ENCODE measurements around the gene SLC25A51.

The SLC25A51 gene

DNA sequence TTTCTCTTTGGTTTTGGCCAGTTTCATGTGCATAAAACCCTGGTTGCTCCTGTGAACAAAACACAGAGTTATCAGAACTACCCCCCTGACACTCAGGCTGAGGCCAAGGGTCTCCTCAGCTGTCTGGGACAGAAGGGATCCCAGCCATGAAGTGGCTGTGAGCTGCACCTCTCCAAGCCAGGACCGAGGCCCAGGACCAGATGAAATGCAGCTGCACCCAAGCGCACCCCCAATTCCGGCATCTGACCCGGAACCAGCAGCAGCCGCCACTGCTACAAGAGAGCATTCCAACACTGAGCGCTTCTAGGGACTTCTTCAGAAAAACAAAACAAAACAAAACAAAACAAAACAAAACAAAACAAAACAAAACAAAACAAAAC, 16.0 kb upstream of the SLC25A51 start:
- DNase-seq (ENCODE audit: low read depth, low spot score): no peak

DNA sequence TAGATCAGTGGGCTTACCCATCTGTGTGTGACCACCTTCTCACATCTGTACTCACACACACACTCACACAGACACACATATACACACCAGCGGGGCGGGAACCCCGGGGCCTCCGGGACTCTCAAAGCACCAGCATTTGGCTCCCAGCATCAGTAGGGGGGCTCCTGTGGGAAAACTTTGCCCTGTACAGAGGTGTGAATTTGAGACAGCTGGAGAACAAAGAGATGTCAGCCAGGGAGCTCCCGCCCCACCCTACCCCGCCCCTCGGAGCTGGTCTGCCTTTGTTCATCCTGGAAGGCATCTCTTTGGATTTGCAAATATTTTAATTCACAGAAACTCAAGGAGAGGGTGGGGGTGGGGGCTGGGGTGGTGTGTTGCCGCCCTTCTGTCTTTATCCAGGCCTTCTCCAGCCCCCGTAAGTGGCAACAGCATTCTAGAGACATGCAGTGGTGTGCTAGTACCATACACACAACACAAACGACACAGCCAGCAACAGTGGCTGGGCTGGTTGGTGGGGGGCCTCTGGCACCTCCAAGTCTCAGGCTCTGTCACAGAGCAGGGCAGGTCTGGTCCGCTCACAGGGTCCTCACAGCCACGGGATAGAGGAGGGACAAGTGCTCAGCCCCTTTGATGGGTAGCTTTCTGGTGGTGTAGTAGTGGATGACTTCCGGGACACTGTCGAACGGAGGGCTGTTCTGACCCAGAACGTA, 15.5 kb upstream of the SLC25A51 start:
- no peak for DNase-seq (ENCODE audit: low read depth, low spot score)
- no peak overlapping the region for H3K4me3 ChIP-seq (ENCODE audit: low read depth, low read length)
- ChIA-PET POLR2A (no interaction called here), CTCF (interaction anchor here (1.9 to 18.1 kb wide), 3 partner anchors 8 to 344 kb away, joined by 5 to 214 read pairs (median 12); no protein-coding TSS in a partner anchor)
- TF ChIP-seq, protein P1, sequence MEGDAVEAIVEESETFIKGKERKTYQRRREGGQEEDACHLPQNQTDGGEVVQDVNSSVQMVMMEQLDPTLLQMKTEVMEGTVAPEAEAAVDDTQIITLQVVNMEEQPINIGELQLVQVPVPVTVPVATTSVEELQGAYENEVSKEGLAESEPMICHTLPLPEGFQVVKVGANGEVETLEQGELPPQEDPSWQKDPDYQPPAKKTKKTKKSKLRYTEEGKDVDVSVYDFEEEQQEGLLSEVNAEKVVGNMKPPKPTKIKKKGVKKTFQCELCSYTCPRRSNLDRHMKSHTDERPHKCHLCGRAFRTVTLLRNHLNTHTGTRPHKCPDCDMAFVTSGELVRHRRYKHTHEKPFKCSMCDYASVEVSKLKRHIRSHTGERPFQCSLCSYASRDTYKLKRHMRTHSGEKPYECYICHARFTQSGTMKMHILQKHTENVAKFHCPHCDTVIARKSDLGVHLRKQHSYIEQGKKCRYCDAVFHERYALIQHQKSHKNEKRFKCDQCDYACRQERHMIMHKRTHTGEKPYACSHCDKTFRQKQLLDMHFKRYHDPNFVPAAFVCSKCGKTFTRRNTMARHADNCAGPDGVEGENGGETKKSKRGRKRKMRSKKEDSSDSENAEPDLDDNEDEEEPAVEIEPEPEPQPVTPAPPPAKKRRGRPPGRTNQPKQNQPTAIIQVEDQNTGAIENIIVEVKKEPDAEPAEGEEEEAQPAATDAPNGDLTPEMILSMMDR (IDR thresholded peaks at IDR 0.05; ENCODE audit: insufficient read depth, low read length, missing control alignments): no peak

More for the DNA sequence above, 16.0 kb upstream of the SLC25A51 start:
- H3K4me3 ChIP-seq (ENCODE audit: low read depth, low read length): no peak overlapping the region
- ChIA-PET POLR2A (no interaction called here), CTCF (interaction anchor here (1.1 to 2.3 kb wide), 4 partner anchors 8 to 344 kb away, joined by 5 to 12 read pairs (median 5); no protein-coding TSS in a partner anchor)
- TF ChIP-seq, protein P1 (IDR thresholded peaks at IDR 0.05; ENCODE audit: insufficient read depth, low read length, missing control alignments): no peak

DNA sequence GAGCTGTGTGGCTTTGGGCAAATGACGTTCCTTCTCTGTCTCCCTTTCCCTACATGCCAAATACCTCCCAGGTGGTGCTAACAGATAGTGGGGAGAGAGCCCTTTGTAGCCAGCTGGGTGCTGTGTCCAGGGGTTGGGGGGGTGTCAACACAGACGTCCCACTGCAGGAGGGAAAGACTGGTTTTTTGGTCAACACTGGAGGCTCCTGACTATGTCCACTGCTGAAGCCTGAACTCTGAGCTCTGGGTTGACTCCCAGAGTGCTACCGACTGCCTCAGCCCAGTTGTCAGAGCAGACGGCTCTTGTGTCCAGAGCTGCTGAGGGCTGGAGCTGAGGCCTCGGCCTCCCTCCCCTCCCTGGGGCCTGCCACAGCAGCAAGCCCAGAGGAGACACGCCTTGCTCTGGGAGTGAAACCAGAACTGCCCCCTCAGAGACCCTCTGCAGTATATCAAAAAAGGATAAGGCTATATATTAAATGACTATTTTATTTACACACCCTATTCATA, 14.8 kb upstream of the SLC25A51 start:
- ChIA-PET POLR2A (no interaction called here), CTCF (interaction anchor here (2.3 to 18.1 kb wide), 2 partner anchors 169 to 345 kb away, joined by 12 to 214 read pairs; no protein-coding TSS in a partner anchor)
- no peak for DNase-seq (ENCODE audit: low read depth, low spot score)
- H3K4me3 ChIP-seq (ENCODE audit: low read depth, low read length): no peak overlapping the region
- TF ChIP-seq, protein P1 (IDR thresholded peaks at IDR 0.05; ENCODE audit: insufficient read depth, low read length, missing control alignments): no peak

DNA sequence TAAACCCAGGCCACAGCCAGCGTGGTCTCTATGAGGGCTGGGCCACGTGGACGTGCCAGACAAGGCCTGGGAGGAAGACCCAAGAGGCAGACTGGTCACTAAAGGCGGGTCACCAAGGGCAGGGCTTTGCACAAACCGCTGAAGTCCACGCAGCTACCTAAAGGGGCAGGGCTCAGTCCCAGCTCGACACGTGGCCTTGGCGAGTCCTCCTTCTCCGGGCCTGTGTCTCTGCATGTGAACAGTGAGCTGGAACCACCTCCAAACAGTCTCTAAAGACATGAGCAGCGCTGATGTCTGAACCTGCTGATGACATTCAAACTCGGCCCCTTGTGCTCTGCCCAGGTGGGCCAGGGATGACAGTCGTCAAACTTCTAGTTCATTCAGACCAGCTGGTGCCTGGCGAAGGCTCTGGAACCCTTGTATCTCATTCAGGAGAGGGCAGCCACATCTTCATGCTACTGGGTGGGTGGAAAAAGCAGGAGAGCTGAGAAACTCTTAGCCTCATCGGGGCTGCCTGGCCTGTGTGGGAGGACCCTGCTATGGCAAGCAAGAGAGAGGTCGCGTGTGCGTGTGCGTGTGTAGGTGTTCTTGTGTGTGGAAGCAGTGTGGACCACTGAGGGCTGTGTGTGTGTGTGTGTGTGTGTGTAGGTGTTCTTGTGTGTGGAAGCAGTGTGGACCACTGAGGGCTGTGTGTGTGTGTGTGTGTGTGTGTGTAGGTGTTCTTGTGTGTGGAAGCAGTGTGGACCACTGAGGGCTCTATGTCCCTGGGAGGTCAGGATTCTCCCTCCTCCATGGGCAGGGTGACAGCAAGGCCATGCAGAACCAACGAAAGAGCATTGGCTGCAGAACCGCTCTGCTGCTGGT, 14.1 kb upstream of the SLC25A51 start:
- DNase-seq (ENCODE audit: low read depth, low spot score): no peak
- POLR2A ChIA-PET: no interaction called here
- TF ChIP-seq, protein P1 (IDR thresholded peaks at IDR 0.05; ENCODE audit: insufficient read depth, low read length, missing control alignments): no peak
- CTCF ChIA-PET: interaction anchor here (0.8 to 18.1 kb wide), 5 partner anchors 7 to 346 kb away, joined by 3 to 214 read pairs (median 10); no protein-coding TSS in a partner anchor
- H3K4me3 ChIP-seq (ENCODE audit: low read depth, low read length): no peak overlapping the region

DNA sequence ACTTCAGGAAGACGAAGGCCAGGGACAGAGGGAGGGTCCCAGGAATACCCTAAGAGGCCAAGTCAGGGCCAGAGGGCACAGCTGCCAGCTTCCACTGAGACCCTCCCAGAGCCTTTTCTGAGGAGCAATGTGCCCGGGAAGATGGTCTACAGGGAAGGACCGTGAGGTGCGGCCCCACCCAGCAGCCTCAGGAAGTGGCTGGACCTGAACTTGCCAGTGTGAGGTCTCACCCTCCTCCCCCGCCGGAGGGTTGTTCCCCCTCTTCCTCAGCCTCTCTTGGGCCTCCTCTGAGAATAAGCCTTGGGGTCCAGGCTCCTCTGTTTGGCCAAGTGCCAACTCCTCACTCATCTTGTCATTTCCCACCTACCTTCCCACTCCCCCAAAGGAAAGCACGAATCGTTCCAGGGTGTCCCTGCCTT, 13.4 kb upstream of the SLC25A51 start:
- CTCF ChIA-PET: interaction anchor here (0.9 to 18.1 kb wide), 7 partner anchors 8 to 346 kb away, joined by 3 to 214 read pairs (median 7); no protein-coding TSS in a partner anchor
- POLR2A ChIA-PET: no interaction called here
- DNase-seq (ENCODE audit: low read depth, low spot score): no peak
- TF ChIP-seq, protein P1 (IDR thresholded peaks at IDR 0.05; ENCODE audit: insufficient read depth, low read length, missing control alignments): no peak
- no peak overlapping the region for H3K4me3 ChIP-seq (ENCODE audit: low read depth, low read length)
